Activated naive CD8-positive, alpha-beta T cell treated with anti-CD3 and anti-CD28 coated beads, Interleukin-2, amount 50 U/mL, for 24 hours (primary cell): ENCODE data around the gene CEP43.

Source experiments
- ATAC-seq: fragments of 150-1000 bp; cut with Tn5 transposase; one replicate; pipeline ENCODE4 v1.10.0; 2021
- DNase-seq: peaks from one replicate; pipeline ENCODE4 v3.0.0; 2021
- H3K27ac Mint-ChIP-seq: one replicate; pipeline ENCODE4 v1.8.0; 2021; ENCODE audit warnings: mild to moderate bottlenecking, mixed read lengths
- H3K27me3 Mint-ChIP-seq: one replicate; pipeline ENCODE4 v1.8.0; 2021; ENCODE audit warnings: mixed read lengths
- H3K36me3 Mint-ChIP-seq: one replicate; pipeline ENCODE4 v1.8.0; 2021; ENCODE audit warnings: low read depth, mixed read lengths
- H3K4me1 Mint-ChIP-seq: one replicate; pipeline ENCODE4 v1.8.0; 2021; ENCODE audit warnings: mixed read lengths
- H3K4me3 Mint-ChIP-seq: one replicate; pipeline ENCODE4 v1.8.0; 2021; ENCODE audit warnings: mild to moderate bottlenecking, moderate library complexity, mixed read lengths
- H3K9me3 Mint-ChIP-seq: one replicate; pipeline ENCODE4 v1.8.0; 2021; ENCODE audit warnings: mixed read lengths

Gene CEP43

GRCh38 chr6:166987448-166987847, 11.7 kb upstream of the CEP43 start:
- no peaks in the 10 kb centered on the region for H3K9me3 Mint-ChIP-seq
- no peak for ATAC-seq
- peaks cover 4% of the 10 kb centered on the region for H3K4me1 Mint-ChIP-seq
- peaks cover 23% of the 10 kb centered on the region for H3K36me3 Mint-ChIP-seq
- H3K27me3 Mint-ChIP-seq: no peaks in the 10 kb centered on the region
- H3K4me3 Mint-ChIP-seq: no peak overlapping the region
- H3K27ac Mint-ChIP-seq: no peak overlapping the region
- DNase-seq: no peak

- Mint-ChIP-seq H3K4me1 (peaks cover 4% of the 10 kb centered on the region), H3K27ac (no peak overlapping the region), H3K36me3 (peaks cover 21% of the 10 kb centered on the region), H3K4me3 (no peak overlapping the region), H3K9me3 (no peaks in the 10 kb centered on the region), H3K27me3 (no peaks in the 10 kb centered on the region)
- DNase-seq (no peak), ATAC-seq (no peak)
Observed at GRCh38 chr6:166987930-166988329, 11.3 kb upstream of the CEP43 start.

- Mint-ChIP-seq H3K36me3 (peaks cover 22% of the 10 kb centered on the region), H3K9me3 (no peaks in the 10 kb centered on the region), H3K4me1 (peaks cover 4% of the 10 kb centered on the region), H3K27me3 (no peaks in the 10 kb centered on the region), H3K27ac (no peak overlapping the region), H3K4me3 (no peak overlapping the region)
- ATAC-seq (no peak), DNase-seq (no peak)
Observed at GRCh38 chr6:166988674-166989201, 10.5 kb upstream of the CEP43 start.

- DNase-seq: no peak
Observed at GRCh38 chr6:166989427-166990032, 9.7 kb upstream of the CEP43 start.

DNA sequence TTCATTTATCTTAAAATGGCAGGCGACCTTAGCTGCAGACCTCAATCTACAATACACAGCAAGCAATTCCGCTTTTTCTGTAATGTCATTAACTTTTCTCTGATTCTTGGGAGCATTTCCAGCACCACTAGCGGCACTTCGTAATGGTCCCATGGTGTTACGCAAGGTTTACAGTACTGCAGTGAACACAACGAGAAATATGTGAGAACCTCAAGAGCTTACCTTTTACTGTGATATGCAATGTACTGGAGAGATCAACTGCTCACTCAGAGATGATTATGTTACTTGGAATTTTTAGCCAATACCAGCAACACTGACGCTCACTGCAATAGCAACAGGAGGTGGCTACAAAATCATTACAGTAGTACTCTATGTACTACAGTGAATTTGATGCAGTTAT, 2.8 kb upstream of the CEP43 start:
- no peak for DNase-seq
- Mint-ChIP-seq H3K9me3 (no peaks in the 10 kb centered on the region), H3K27ac (no peak overlapping the region), H3K4me1 (peaks cover 23% of the 10 kb centered on the region), H3K27me3 (no peaks in the 10 kb centered on the region), H3K4me3 (no peak overlapping the region), H3K36me3 (peaks cover 36% of the 10 kb centered on the region)
- ATAC-seq: no peak

More at GRCh38 chr6:166989427-166990032, 9.7 kb upstream of the CEP43 start:
- Mint-ChIP-seq H3K9me3 (no peaks in the 10 kb centered on the region), H3K27me3 (no peaks in the 10 kb centered on the region), H3K27ac (no peak overlapping the region), H3K4me3 (no peak overlapping the region), H3K4me1 (peaks cover 4% of the 10 kb centered on the region), H3K36me3 (peaks cover 24% of the 10 kb centered on the region)
- no peak for ATAC-seq

DNA sequence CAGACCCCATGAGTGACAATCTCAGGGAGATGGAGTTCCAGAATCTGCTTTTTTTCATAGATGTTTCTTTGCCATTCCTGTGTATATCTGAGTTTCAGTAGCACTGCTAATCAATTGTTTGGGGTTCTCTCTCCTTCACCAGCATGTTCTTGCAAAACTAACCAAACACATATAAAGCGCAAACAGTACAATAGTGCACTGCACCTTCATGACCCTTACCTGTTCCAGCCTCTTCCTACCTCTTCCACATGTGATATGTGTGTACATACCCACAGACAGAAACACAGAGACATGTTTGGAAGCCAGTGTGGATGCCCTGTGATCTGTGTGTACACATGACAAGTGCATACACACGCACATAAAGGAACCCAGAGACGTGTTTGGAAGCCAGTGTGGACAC, 1.8 kb upstream of the CEP43 start:
- peak overlapping the region; percentile 74 for H3K27ac Mint-ChIP-seq
- H3K4me3 Mint-ChIP-seq: peak overlapping the region; percentile 83
- DNase-seq: no peak
- H3K36me3 Mint-ChIP-seq: peaks cover 31% of the 10 kb centered on the region
- no peaks in the 10 kb centered on the region for H3K9me3 Mint-ChIP-seq
- H3K27me3 Mint-ChIP-seq: no peaks in the 10 kb centered on the region
- no peak for ATAC-seq
- H3K4me1 Mint-ChIP-seq: peaks cover 28% of the 10 kb centered on the region

GRCh38 chr6:166997768-166998255, 1.4 kb upstream of the CEP43 start:
- ATAC-seq (peak; percentile 19), DNase-seq (peak; percentile 58)
- Mint-ChIP-seq H3K36me3 (peaks cover 28% of the 10 kb centered on the region), H3K9me3 (no peaks in the 10 kb centered on the region), H3K4me3 (peak overlapping the region; percentile 83), H3K27me3 (no peaks in the 10 kb centered on the region), H3K4me1 (peaks cover 28% of the 10 kb centered on the region), H3K27ac (peak overlapping the region; percentile 74)

DNA sequence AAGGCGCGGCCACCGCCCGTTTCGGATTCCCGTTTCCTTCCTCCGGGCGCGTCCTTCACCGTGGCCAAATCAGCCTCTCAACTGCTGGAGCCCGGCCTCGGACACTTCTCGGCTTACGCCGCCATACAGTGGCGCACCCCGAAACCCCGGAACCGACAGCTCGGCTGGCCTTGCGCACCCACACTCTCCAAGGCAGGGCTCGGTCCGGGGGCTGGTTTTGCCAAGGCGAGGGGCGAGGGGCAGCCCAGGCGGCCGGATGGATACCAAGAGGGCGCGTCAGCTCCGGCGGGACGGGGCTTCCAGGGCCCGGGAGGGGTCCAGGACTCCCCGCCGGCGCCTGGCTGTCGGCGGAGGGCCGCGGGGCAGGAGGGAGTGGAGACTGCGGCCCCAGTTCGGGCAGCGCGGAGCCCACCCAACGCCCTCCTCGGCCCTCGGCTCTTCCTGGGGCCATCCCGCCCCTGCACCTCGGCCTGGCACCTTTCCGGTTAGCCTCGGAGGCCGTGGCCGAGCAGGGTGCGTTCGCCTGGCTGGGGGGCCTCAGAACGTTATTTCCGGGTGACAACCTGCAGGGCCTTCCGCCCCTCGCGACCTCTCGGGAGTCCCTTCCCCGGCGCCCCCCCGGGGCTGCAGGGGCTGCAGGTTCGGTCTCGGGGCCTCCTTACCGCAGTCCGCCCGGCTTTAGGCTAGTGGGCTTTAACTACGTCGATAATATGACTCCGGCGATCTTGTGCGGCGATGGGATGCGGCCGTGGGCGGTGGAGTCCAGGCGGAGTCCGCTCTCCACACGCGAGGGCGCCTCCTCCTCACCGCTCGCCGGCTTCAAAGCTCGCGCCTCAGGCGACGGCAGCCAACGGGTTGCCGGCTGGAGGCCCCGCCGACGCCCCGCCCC, 697 bp upstream of the CEP43 start:
- DNase-seq (peak; percentile 23), ATAC-seq (peak; percentile 13)
- H3K36me3 Mint-ChIP-seq: peaks cover 24% of the 10 kb centered on the region
- H3K27ac Mint-ChIP-seq: peak overlapping the region; percentile 89
- peak overlapping the region; percentile 83 for H3K4me3 Mint-ChIP-seq
- H3K9me3 Mint-ChIP-seq: no peaks in the 10 kb centered on the region
- peaks cover 28% of the 10 kb centered on the region for H3K4me1 Mint-ChIP-seq
- H3K27me3 Mint-ChIP-seq: no peaks in the 10 kb centered on the region

DNA sequence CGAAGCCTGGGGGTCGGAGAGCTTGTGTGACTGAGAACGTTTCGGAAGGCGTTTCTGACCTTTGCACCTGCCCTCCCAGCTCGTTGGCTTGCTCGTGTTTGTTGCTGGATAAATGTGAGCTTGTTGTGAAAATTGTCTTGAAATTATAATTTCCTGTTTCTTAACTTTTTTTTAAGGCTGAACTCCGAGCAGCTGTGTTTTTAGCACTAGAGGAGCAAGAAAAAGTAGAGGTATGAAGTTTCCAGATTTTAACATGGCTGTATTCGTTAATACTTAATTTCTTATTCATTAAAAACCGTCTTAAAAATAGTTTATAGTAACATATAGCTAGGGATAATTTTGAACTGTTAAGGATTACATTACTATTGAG, 672 bp downstream of the CEP43 start:
- H3K9me3 Mint-ChIP-seq: no peaks in the 10 kb centered on the region
- H3K27ac Mint-ChIP-seq: peak overlapping the region; percentile 67
- peaks cover 21% of the 10 kb centered on the region for H3K36me3 Mint-ChIP-seq
- H3K4me1 Mint-ChIP-seq: peaks cover 28% of the 10 kb centered on the region
- peak overlapping the region; percentile 87 for H3K4me3 Mint-ChIP-seq
- DNase-seq (no peak), ATAC-seq (no peak)
- no peaks in the 10 kb centered on the region for H3K27me3 Mint-ChIP-seq

DNA sequence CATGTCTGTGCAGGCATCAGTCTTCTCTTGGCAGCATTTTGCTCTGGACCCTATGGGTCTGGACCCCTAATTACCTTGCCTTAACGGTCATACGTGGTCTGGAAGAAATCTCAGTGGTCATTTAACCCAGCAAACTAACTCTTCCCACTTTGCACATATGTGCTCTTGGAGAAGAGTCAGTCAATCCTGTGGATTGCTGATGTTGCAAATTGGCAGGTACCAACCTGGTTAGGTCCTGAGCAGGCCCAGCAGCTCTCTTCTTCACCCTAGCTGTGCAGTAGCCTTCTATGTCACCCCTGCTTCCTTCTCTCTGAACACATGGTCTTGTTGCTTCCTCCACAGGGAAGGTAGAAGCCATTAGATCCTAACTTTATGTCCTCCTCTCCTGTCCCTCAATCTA, 1.6 kb downstream of the CEP43 start:
- no peaks in the 10 kb centered on the region for H3K9me3 Mint-ChIP-seq
- ATAC-seq: no peak
- no peak for DNase-seq
- peaks cover 28% of the 10 kb centered on the region for H3K4me1 Mint-ChIP-seq
- no peak overlapping the region for H3K27ac Mint-ChIP-seq
- H3K36me3 Mint-ChIP-seq: peaks cover 26% of the 10 kb centered on the region
- peak overlapping the region; percentile 87 for H3K4me3 Mint-ChIP-seq
- no peaks in the 10 kb centered on the region for H3K27me3 Mint-ChIP-seq

GRCh38 chr6:167005350-167006159, 6.4 kb downstream of the CEP43 start:
- Mint-ChIP-seq H3K4me1 (peaks cover 14% of the 10 kb centered on the region), H3K36me3 (peaks cover 36% of the 10 kb centered on the region), H3K9me3 (no peaks in the 10 kb centered on the region), H3K27me3 (no peaks in the 10 kb centered on the region), H3K4me3 (no peak overlapping the region), H3K27ac (no peak overlapping the region)
- ATAC-seq (no peak), DNase-seq (no peak)

- no peaks in the 10 kb centered on the region for H3K9me3 Mint-ChIP-seq
- H3K4me3 Mint-ChIP-seq: no peak overlapping the region
- peaks cover 44% of the 10 kb centered on the region for H3K36me3 Mint-ChIP-seq
- no peaks in the 10 kb centered on the region for H3K4me1 Mint-ChIP-seq
- no peaks in the 10 kb centered on the region for H3K27me3 Mint-ChIP-seq
- no peak for ATAC-seq
- no peak for DNase-seq
- no peak overlapping the region for H3K27ac Mint-ChIP-seq
Observed at GRCh38 chr6:167007985-167008384, 8.8 kb downstream of the CEP43 start.

DNA sequence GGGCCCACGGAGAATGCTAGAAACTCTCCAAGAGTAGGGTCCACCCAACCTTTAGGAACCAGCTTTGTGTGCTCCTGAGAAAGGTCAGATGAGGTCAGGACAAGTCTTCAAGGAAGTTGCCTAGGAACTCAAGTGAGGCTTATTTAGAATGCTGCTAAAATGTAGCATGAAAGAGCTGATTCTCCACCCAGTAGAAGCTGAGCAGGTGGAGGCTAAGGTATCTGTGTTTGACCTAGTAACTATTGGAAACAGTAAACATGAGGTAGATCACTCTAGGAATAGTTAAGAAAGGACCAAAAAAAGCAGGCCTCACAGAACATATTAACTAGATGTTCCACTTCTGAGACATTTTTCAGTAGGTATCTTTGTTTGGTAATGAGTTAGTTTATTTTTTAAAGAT, 13.9 kb downstream of the CEP43 start:
- Mint-ChIP-seq H3K36me3 (peaks cover 37% of the 10 kb centered on the region), H3K4me1 (no peaks in the 10 kb centered on the region), H3K27ac (no peak overlapping the region), H3K4me3 (no peak overlapping the region), H3K9me3 (no peaks in the 10 kb centered on the region), H3K27me3 (no peaks in the 10 kb centered on the region)
- no peak for ATAC-seq
- no peak for DNase-seq

DNA sequence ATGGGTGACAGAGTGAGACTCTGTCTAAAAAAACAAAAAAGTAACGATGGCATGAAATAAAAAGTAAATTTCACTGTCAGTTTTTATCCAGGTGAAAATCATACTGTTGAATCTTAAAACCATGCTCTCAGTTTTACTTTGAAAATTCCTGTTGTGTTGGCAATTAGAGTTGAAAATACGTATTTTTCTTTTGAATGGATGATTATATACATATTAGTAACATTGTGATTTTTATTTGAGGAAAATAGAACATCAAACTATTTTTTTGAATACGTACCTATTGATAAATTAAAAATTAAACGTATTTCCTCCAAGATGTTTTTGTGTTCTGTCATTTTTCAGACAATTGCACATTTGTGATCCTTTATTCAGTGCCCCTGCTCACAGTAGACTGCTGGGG, 14.7 kb downstream of the CEP43 start:
- no peaks in the 10 kb centered on the region for H3K27me3 Mint-ChIP-seq
- no peak overlapping the region for H3K27ac Mint-ChIP-seq
- H3K4me3 Mint-ChIP-seq: no peak overlapping the region
- H3K4me1 Mint-ChIP-seq: no peaks in the 10 kb centered on the region
- no peak for ATAC-seq
- no peaks in the 10 kb centered on the region for H3K9me3 Mint-ChIP-seq
- peaks cover 35% of the 10 kb centered on the region for H3K36me3 Mint-ChIP-seq
- DNase-seq: no peak
